GM23338 (cell line): ENCODE results near the gene MYO1F. TPM values are rescaled to one million over a fixed set of nuclear protein-coding genes. Genes with fewer than 3 reads are reported as not detected.

ENCODE experiments used
- ATAC-seq: fragments of 200-7000 bp; cut with Tn5 transposase; 3 replicates; pipeline ENCODE4 v1.9.1; 2020
- DNase-seq: peaks from one replicate; pipeline ENCODE4 v3.0.0-alpha.2; 2015; ENCODE audit warnings: low spot score
- H2AFZ ChIP-seq: fragments of 200-600 bp; sonication (generic); 2 replicates; pipeline ENCODE4 v1.8.0; 2016; ENCODE audit warnings: antibody characterized with exemption, mild to moderate bottlenecking, moderate library complexity
- H3F3A ChIP-seq: fragments of 200-600 bp; sonication (generic); replicated peaks from 2 replicates; pipeline ENCODE4 v1.8.0; 2017; ENCODE audit warnings: antibody characterized with exemption, mixed run types, low read depth
- H3K27ac ChIP-seq: fragments of 200-600 bp; sonication (generic); 2 replicates; pipeline ENCODE4 v1.6.1; 2016; ENCODE audit warnings: low read depth
- H3K27me3 ChIP-seq: fragments of 200-600 bp; sonication (generic); 2 replicates; pipeline ENCODE4 v1.8.0; 2016; ENCODE audit warnings: mild to moderate bottlenecking, mixed run types, moderate library complexity; ENCODE audit not compliant: insufficient read depth
- H3K36me3 ChIP-seq: fragments of 200-600 bp; sonication (generic); 2 replicates; pipeline ENCODE4 v1.8.0; 2016; ENCODE audit warnings: mild to moderate bottlenecking; ENCODE audit not compliant: insufficient read depth
- H3K4me1 ChIP-seq: fragments of 200-600 bp; sonication (generic); 2 replicates; pipeline ENCODE4 v1.8.0; 2016; ENCODE audit warnings: mild to moderate bottlenecking, moderate library complexity; ENCODE audit not compliant: insufficient read depth
- H3K4me2 ChIP-seq: fragments of 200-600 bp; sonication (generic); 2 replicates; pipeline ENCODE4 v1.7.1; 2017; ENCODE audit warnings: mixed run types
- H3K4me3 ChIP-seq: fragments of 200-600 bp; sonication (generic); 2 replicates; pipeline ENCODE4 v1.6.1; 2016; ENCODE audit warnings: mixed run types
- H3K79me2 ChIP-seq: fragments of 200-600 bp; sonication (generic); replicated peaks from 2 replicates; pipeline ENCODE4 v1.8.0; 2017; ENCODE audit warnings: mild to moderate bottlenecking; ENCODE audit not compliant: insufficient read depth
- H3K9me2 ChIP-seq: fragments of 200-600 bp; sonication (generic); 2 replicates; pipeline ENCODE4 v1.8.0; 2017; ENCODE audit not compliant: insufficient read depth
- H4K20me1 ChIP-seq: fragments of 200-600 bp; sonication (generic); replicated peaks from 2 replicates; pipeline ENCODE4 v1.8.0; 2017; ENCODE audit warnings: mild to moderate bottlenecking; ENCODE audit not compliant: insufficient read depth
- H3K27ac Mint-ChIP-seq: 2 replicates; pipeline ENCODE4 v1.8.0; 2020; ENCODE audit warnings: inconsistent platforms, mild to moderate bottlenecking, moderate library complexity, mixed read lengths
- H3K27me3 Mint-ChIP-seq: 3 replicates; pipeline ENCODE4 v1.8.0; 2022; ENCODE audit warnings: low read depth, mild to moderate bottlenecking, moderate library complexity, mixed read lengths, inconsistent platforms; ENCODE audit not compliant: insufficient read depth, poor library complexity
- H3K36me3 Mint-ChIP-seq: 3 replicates; pipeline ENCODE4 v1.8.0; 2021; ENCODE audit warnings: low read depth, mild to moderate bottlenecking, inconsistent platforms, moderate library complexity, mixed read lengths
- H3K4me1 Mint-ChIP-seq: 3 replicates; pipeline ENCODE4 v1.8.0; 2020; ENCODE audit warnings: mild to moderate bottlenecking, inconsistent platforms, mixed read lengths
- H3K4me3 Mint-ChIP-seq: 3 replicates; pipeline ENCODE4 v1.8.0; 2021; ENCODE audit warnings: moderate library complexity, mild to moderate bottlenecking, inconsistent platforms, mixed read lengths
- H3K9me3 Mint-ChIP-seq: 3 replicates; pipeline ENCODE4 v1.8.0; 2020; ENCODE audit warnings: moderate library complexity, mild to moderate bottlenecking, inconsistent platforms, mixed read lengths
- CREB1 ChIP-seq: fragments of 250-450 bp; sonication (Bioruptor Pico); IDR thresholded peaks from 2 replicates; pipeline ENCODE4 v1.5.0; 2020; ENCODE audit warnings: low read depth, mild to moderate bottlenecking, moderate library complexity
- CTCF ChIP-seq, 2 experiments: fragments of 200-600 bp in 1 of 2; sonication (generic) in 1 of 2; conservative IDR thresholded peaks; 2 replicates each; pipeline versions ENCODE4 v1.5.1 to v1.6.1; 2016 to 2017; ENCODE audit warnings: antibody characterized with exemption in 2 of 2, low read depth in 2 of 2, mild to moderate bottlenecking in 2 of 2, moderate library complexity in 1 of 2
- ETS1 ChIP-seq: IDR thresholded peaks from 2 replicates; pipeline ENCODE4 v1.6.1; 2016; ENCODE audit warnings: antibody characterized with exemption
- EZH2 ChIP-seq: fragments of 200-600 bp; sonication (generic); IDR thresholded peaks from one replicate; pipeline ENCODE4 v1.8.0; 2017; ENCODE audit warnings: antibody characterized with exemption, mild to moderate bottlenecking, low read depth; ENCODE audit not compliant: unreplicated experiment
- EZH2phosphoT487 ChIP-seq: fragments of 200-600 bp; sonication (generic); IDR thresholded peaks from one replicate; pipeline ENCODE4 v1.8.1; 2018; ENCODE audit warnings: antibody characterized with exemption; ENCODE audit not compliant: unreplicated experiment
- JUNB ChIP-seq: IDR thresholded peaks from one replicate; pipeline ENCODE4 v1.6.1; 2016; ENCODE audit warnings: antibody characterized with exemption; ENCODE audit not compliant: unreplicated experiment
- NANOG ChIP-seq: IDR thresholded peaks from 2 replicates; pipeline ENCODE4 v1.6.1; 2016; ENCODE audit warnings: antibody characterized with exemption, borderline replicate concordance
- POLR2AphosphoS5 ChIP-seq: IDR thresholded peaks from 2 replicates; pipeline ENCODE4 v1.6.1; 2016; ENCODE audit warnings: antibody characterized with exemption, low read depth
- REST ChIP-seq: IDR thresholded peaks from one replicate; pipeline ENCODE4 v1.6.1; 2018; ENCODE audit warnings: antibody characterized with exemption; ENCODE audit not compliant: unreplicated experiment
- STAT1 ChIP-seq: IDR thresholded peaks from one replicate; pipeline ENCODE4 v1.6.1; 2016; ENCODE audit warnings: antibody characterized with exemption; ENCODE audit not compliant: unreplicated experiment
- ZNF114 ChIP-seq: fragments of 250-450 bp; sonication (Bioruptor Pico); IDR thresholded peaks from 2 replicates; pipeline ENCODE4 v1.5.0; 2020; ENCODE audit warnings: mild to moderate bottlenecking, moderate library complexity
- ZNF331 ChIP-seq: fragments of 250-450 bp; sonication (Bioruptor Pico); IDR thresholded peaks from 2 replicates; pipeline ENCODE4 v1.5.0; 2020; ENCODE audit warnings: low read depth, mild to moderate bottlenecking, moderate library complexity
- ZNF462 ChIP-seq: fragments of 250-450 bp; sonication (Bioruptor Pico); IDR thresholded peaks from 2 replicates; pipeline ENCODE4 v1.5.0; 2020; ENCODE audit warnings: mild to moderate bottlenecking, moderate library complexity
- polyA plus RNA-seq: library from polyadenylated mRNA; unstranded; fragments of >200 nt; fragmentation: Nextera tagmentation; extraction: Ambion mirVana; gene quantifications from 2 replicates; pipeline ENCODE4 v1.2.1, GENCODE V29; 2016
- total RNA-seq: library from RNA; depleted of rRNA; stranded (reverse); fragments of >200 nt; shearing (Covaris generic); gene quantifications from 2 replicates; pipeline ENCODE4 v1.2.3, GENCODE V29; 2014

Gene MYO1F
- total and polyA plus RNA-seq, 2 experiments from 2014 or later: 3.9 to 5.7 TPM

- Histone ChIP-seq H3K36me3 (peaks cover 90% of the 10 kb centered on the region), H3K27ac (peak overlapping the region; percentile 59), H4K20me1 (peaks cover 87% of the 10 kb centered on the region), H3K4me2 (no peak overlapping the region), H3K27me3 (no peaks in the 10 kb centered on the region), H3K4me1 (no peaks in the 10 kb centered on the region), H3K79me2 (peaks cover 100% of the 10 kb centered on the region), H3K4me3 (no peak overlapping the region), H3F3A (peaks cover 74% of the 10 kb centered on the region), H2AFZ (no peak overlapping the region), H3K9me2 (no peaks in the 10 kb centered on the region)
- TF ChIP-seq NANOG: no peak
- no peak for TF ChIP-seq ZNF331 (CRISPR knock-in tag)
- TF ChIP-seq EZH2phosphoT487: no peak
- TF ChIP-seq REST: no peak
- TF ChIP-seq JUNB: no peak
- TF ChIP-seq POLR2AphosphoS5: no peak
- TF ChIP-seq CREB1: no peak
- no peak for TF ChIP-seq ZNF462 (CRISPR knock-in tag)
- TF ChIP-seq CTCF (conservative IDR thresholded peaks at IDR 0.05; ENCODE audit: low read depth in 2 of 2): no peak
- no peak for TF ChIP-seq ETS1
- TF ChIP-seq EZH2: no peak
- no peak for TF ChIP-seq ZNF114 (CRISPR knock-in tag)
- TF ChIP-seq STAT1: no peak
- Mint-ChIP-seq H3K9me3 (no peaks in the 10 kb centered on the region; the same call in 2 of the 3 replicates), H3K4me3 (no peak overlapping the region), H3K27me3 (peaks cover 15% of the 10 kb centered on the region), H3K36me3 (peaks cover 98% of the 10 kb centered on the region), H3K4me1 (peaks cover 5% of the 10 kb centered on the region; the same call in 2 of the 3 replicates), H3K27ac (no peak overlapping the region)
- no peak for ATAC-seq
- DNase-seq: no peak
Measured at GRCh38 chr19:8473648-8474476, 103.4 kb downstream of the MYO1F start.
